ENCODE measurements around the gene CLEC5A.
A peak's percentile ranks its signal among the peaks of the same experiment; 100 is the strongest.
"Not testable (repeated sequence)": the region's sequence is repeated elsewhere in the genome, so short reads cannot be mapped to it uniquely, and the experiment has no call there.

CLEC5A gene

GRCh38 chr7:141945356-141945755, 1.4 kb downstream of the CLEC5A start:
- no peak for DNase-seq

- no peak for DNase-seq
These were observed 2.0 kb downstream of the CLEC5A start for GRCh38 chr7:141944811-141945210.

- no peak for DNase-seq
These were observed 2.9 kb downstream of the CLEC5A start for GRCh38 chr7:141943846-141944245.

- DNase-seq: no peak
These were observed 5.7 kb downstream of the CLEC5A start for GRCh38 chr7:141941075-141941474.

GRCh38 chr7:141930211-141930610, 16.6 kb downstream of the CLEC5A start:
- DNase-seq: no peak

GRCh38 chr7:141928845-141929195, 18.0 kb downstream of the CLEC5A start:
- no peak for DNase-seq

GRCh38 chr7:141928146-141928844, 18.5 kb downstream of the CLEC5A start:
- no peak for DNase-seq

GRCh38 chr7:141920281-141920680, 26.5 kb downstream of the CLEC5A start:
- DNase-seq: no peak

GRCh38 chr7:141916099-141916498, 30.7 kb downstream of the CLEC5A start, which contains the start of gene OR9A4:
TSS of gene OR9A4 (plus strand) at chr7:141916399. CDS start at chr7:141918876, 2,477 bp downstream.
- no peak for DNase-seq

- peak; percentile 5 to 46 for DNase-seq
These were observed 31.2 kb downstream of the CLEC5A start for GRCh38 chr7:141915565-141915964.

GRCh38 chr7:141911391-141911790, 35.4 kb downstream of the CLEC5A start:
- no peak for DNase-seq

- DNase-seq: no peak
These were observed 40.5 kb downstream of the CLEC5A start for GRCh38 chr7:141906285-141906684.

GRCh38 chr7:141899366-141899765, 47.4 kb downstream of the CLEC5A start:
- DNase-seq: not testable (repeated sequence)

- no peak for DNase-seq
These were observed 55.4 kb downstream of the CLEC5A start for GRCh38 chr7:141891336-141891735.

GRCh38 chr7:141889321-141889720, 57.5 kb downstream of the CLEC5A start:
- DNase-seq: no peak

GRCh38 chr7:141884539-141885225, 62.1 kb downstream of the CLEC5A start:
- DNase-seq: no peak

- no peak for DNase-seq
These were observed 65.8 kb downstream of the CLEC5A start for GRCh38 chr7:141880960-141881359.

GRCh38 chr7:141877365-141877764, 69.4 kb downstream of the CLEC5A start:
- no peak for DNase-seq

All from NCI-H526 (cell line).